NCI-H524 (cell line): ENCODE measurements around the gene DDO.
A peak's percentile ranks its signal among the peaks of the same experiment; 100 is the strongest.

Experiments
- DNase-seq, 2 experiments: peaks; one replicate each; lab custom pipeline; 2025; lab: John Stamatoyannopoulos, UW

Gene DDO

GRCh38 chr6:110419028-110419739 lies 3.8 kb upstream of the DDO start:
- DNase-seq: no peak

GRCh38 chr6:110418594-110418993 lies 3.2 kb upstream of the DDO start:
- DNase-seq: no peak

- no peak for DNase-seq
Measured at GRCh38 chr6:110414669-110415068, 706 bp downstream of the DDO start.

- peak; percentile 76 to 95 for DNase-seq
Measured at GRCh38 chr6:110412360-110412759, 3.0 kb downstream of the DDO start.

- DNase-seq: no peak
Measured at GRCh38 chr6:110410511-110410910, 4.9 kb downstream of the DDO start.

GRCh38 chr6:110409794-110410193 lies 5.6 kb downstream of the DDO start:
- no peak for DNase-seq

GRCh38 chr6:110408901-110409300 lies 6.5 kb downstream of the DDO start:
- DNase-seq: peak in 1 of 2 experiments; percentile 18

GRCh38 chr6:110404607-110405006 lies 10.8 kb downstream of the DDO start:
- DNase-seq: no peak

- DNase-seq: no peak
Measured at GRCh38 chr6:110401585-110402176, 13.7 kb downstream of the DDO start.

GRCh38 chr6:110400208-110400607 lies 15.2 kb downstream of the DDO start:
- DNase-seq: no peak

- DNase-seq: no peak
Measured at GRCh38 chr6:110399219-110400071, 15.9 kb downstream of the DDO start.

- no peak for DNase-seq
Measured at GRCh38 chr6:110398778-110399177, 16.6 kb downstream of the DDO start.

- no peak for DNase-seq
Measured at GRCh38 chr6:110395221-110395620, 20.2 kb downstream of the DDO start.

- no peak for DNase-seq
Measured at GRCh38 chr6:110394409-110394808, 21.0 kb downstream of the DDO start.

GRCh38 chr6:110392727-110393126 lies 22.6 kb downstream of the DDO start:
- no peak for DNase-seq

- no peak for DNase-seq
Measured at GRCh38 chr6:110390404-110390803, 25.0 kb downstream of the DDO start.

- no peak for DNase-seq
Measured at GRCh38 chr6:110389689-110390382, 25.5 kb downstream of the DDO start.

GRCh38 chr6:110387986-110388385 lies 27.4 kb downstream of the DDO start:
- no peak for DNase-seq

GRCh38 chr6:110385458-110385863 lies 29.9 kb downstream of the DDO start:
- DNase-seq: no peak

- peak; percentile 53 to 74 for DNase-seq
Measured at GRCh38 chr6:110378552-110378951, 36.8 kb downstream of the DDO start.

- no peak for DNase-seq
Measured at GRCh38 chr6:110369066-110369465, 46.3 kb downstream of the DDO start.

GRCh38 chr6:110368284-110368683 lies 47.1 kb downstream of the DDO start:
- DNase-seq: no peak
